HG02885 (cell line): ENCODE data around the gene ZSCAN26.
"Not testable (repeated sequence)": the region's sequence is repeated elsewhere in the genome, so short reads cannot be mapped to it uniquely, and the experiment has no call there.

Experiments
- ATAC-seq: cut with Tn5 transposase; IDR thresholded peaks from one replicate; pipeline ENCODE4 v1.9.1; 2021; ENCODE audit warnings: mild to moderate bottlenecking; ENCODE audit not compliant: unreplicated experiment, poor library complexity

Gene ZSCAN26

GRCh38 chr6:28311139-28311823 lies 44.3 kb downstream of the ZSCAN26 start:
- no peak for ATAC-seq

- no peak for ATAC-seq
These were observed 46.0 kb downstream of the ZSCAN26 start for GRCh38 chr6:28312939-28313338.

- ATAC-seq, result no peak
These were observed 48.7 kb downstream of the ZSCAN26 start for GRCh38 chr6:28315628-28316027.

- ATAC-seq, result not testable (repeated sequence)
These were observed 50.9 kb downstream of the ZSCAN26 start for GRCh38 chr6:28317866-28318265.

- no peak for ATAC-seq
These were observed 55.7 kb downstream of the ZSCAN26 start for GRCh38 chr6:28322661-28323060.

- ATAC-seq, result no peak
These were observed 57.0 kb downstream of the ZSCAN26 start for GRCh38 chr6:28323813-28324424.

GRCh38 chr6:28326371-28326948 lies 59.5 kb downstream of the ZSCAN26 start:
- no peak for ATAC-seq
